Sciatic nerve (tissue), 2 donors: Measurements from ENCODE around the gene ELAC2. TPM values are rescaled to one million over a fixed set of nuclear protein-coding genes. Genes with fewer than 3 reads are reported as not detected.
A peak's percentile ranks its signal among the peaks of the same experiment; 100 is the strongest.

Experiments used
- ATAC-seq: fragments of 200-7000 bp; cut with Tn5 transposase; one replicate; pipeline ENCODE4 v1.9.1; 2020; ENCODE audit warnings: mild to moderate bottlenecking, moderate library complexity
- DNase-seq: peaks from one replicate; pipeline ENCODE4 v3.0.0-alpha.2; 2020; ENCODE audit warnings: low spot score
- intact Hi-C: fragments of 100-400 bp; cut with DNase I; formaldehyde crosslinking; loops from one replicate; pipeline ENCODE4 v1.14.2; 2022
- total RNA-seq: library from RNA; stranded (reverse); fragmentation: NEBNext Ultra II Directional; extraction: Animal tissue kit (Norgen Biotek cat#: 25700); gene quantifications from one replicate; pipeline ENCODE4 v1.2.1, GENCODE V29; 2021
- donor health status: DM: no; HTN: no; CAD: no.
- donor health status: DM: no; HTN: no; CAD: no.

ELAC2 gene
- total RNA-seq, 1 donor from 2014 or later, result 51.4 TPM

GRCh38 chr17:13025258-13025627 is 7.4 kb upstream of the ELAC2 start:
- ATAC-seq, result peak; percentile 39
- DNase-seq, result no peak
- intact Hi-C loops, result no loop called here

GRCh38 chr17:13024526-13025257 is 6.9 kb upstream of the ELAC2 start:
- ATAC-seq, result peak; percentile 90
- intact Hi-C loops, result no loop called here
- DNase-seq, result peak; percentile 77

GRCh38 chr17:13024016-13024415 is 6.2 kb upstream of the ELAC2 start:
- DNase-seq, result no peak
- intact Hi-C loops, result no loop called here
- no peak for ATAC-seq

GRCh38 chr17:13016881-13017654 is 759 bp downstream of the ELAC2 start:
- DNase-seq, result no peak
- intact Hi-C loops, result no loop called here
- ATAC-seq, result no peak

- ATAC-seq (no peak), DNase-seq (no peak)
- intact Hi-C loops, result no loop called here
These were observed 3.0 kb downstream of the ELAC2 start for GRCh38 chr17:13014801-13015200.

GRCh38 chr17:13010959-13011358 is 6.9 kb downstream of the ELAC2 start:
- no peak for DNase-seq
- intact Hi-C loops, result no loop called here
- no peak for ATAC-seq

GRCh38 chr17:13008461-13008860 is 9.4 kb downstream of the ELAC2 start:
- ATAC-seq, result no peak
- intact Hi-C loops, result no loop called here
- DNase-seq, result no peak

GRCh38 chr17:13005530-13005929 is 12.3 kb downstream of the ELAC2 start:
- DNase-seq (no peak), ATAC-seq (no peak)
- intact Hi-C loops, result no loop called here

- DNase-seq (no peak), ATAC-seq (no peak)
- intact Hi-C loops, result no loop called here
These were observed 13.5 kb downstream of the ELAC2 start for GRCh38 chr17:13004336-13004735.

- ATAC-seq, result no peak
- DNase-seq, result no peak
- intact Hi-C loops, result no loop called here
These were observed 13.9 kb downstream of the ELAC2 start for GRCh38 chr17:13003927-13004326.

- DNase-seq, result no peak
- ATAC-seq, result peak; percentile 46
- intact Hi-C loops, result no loop called here
These were observed 14.4 kb downstream of the ELAC2 start for GRCh38 chr17:13003454-13003851.

GRCh38 chr17:13002761-13003453 is 14.9 kb downstream of the ELAC2 start:
- ATAC-seq (peak; percentile 89), DNase-seq (peak; percentile 92)
- intact Hi-C loops, result no loop called here

- ATAC-seq, result no peak
- intact Hi-C loops, result no loop called here
- DNase-seq, result no peak
These were observed 15.7 kb downstream of the ELAC2 start for GRCh38 chr17:13001991-13002615.

- intact Hi-C loops, result no loop called here
- ATAC-seq (no peak), DNase-seq (no peak)
These were observed 17.3 kb downstream of the ELAC2 start for GRCh38 chr17:13000561-13000960.

GRCh38 chr17:12998874-12999273 is 19.0 kb downstream of the ELAC2 start:
- ATAC-seq (no peak), DNase-seq (no peak)
- intact Hi-C loops, result no loop called here

- no peak for DNase-seq
- no peak for ATAC-seq
- intact Hi-C loops, result no loop called here
These were observed 19.4 kb downstream of the ELAC2 start for GRCh38 chr17:12998461-12998860.

- intact Hi-C loops, result no loop called here
- DNase-seq, result no peak
- ATAC-seq, result no peak
These were observed 20.9 kb downstream of the ELAC2 start for GRCh38 chr17:12996941-12997340.

- DNase-seq (no peak), ATAC-seq (no peak)
- intact Hi-C loops, result no loop called here
These were observed 21.5 kb downstream of the ELAC2 start for GRCh38 chr17:12996357-12996756.

- intact Hi-C loops, result no loop called here
These were observed 21.9 kb downstream of the ELAC2 start for GRCh38 chr17:12995896-12996295.

More at GRCh38 chr17:12995896-12996295, 21.9 kb downstream of the ELAC2 start:
- no peak for ATAC-seq
- no peak for DNase-seq
